ENCODE measurements around the gene PF4V1.

Gene PF4V1

DNA sequence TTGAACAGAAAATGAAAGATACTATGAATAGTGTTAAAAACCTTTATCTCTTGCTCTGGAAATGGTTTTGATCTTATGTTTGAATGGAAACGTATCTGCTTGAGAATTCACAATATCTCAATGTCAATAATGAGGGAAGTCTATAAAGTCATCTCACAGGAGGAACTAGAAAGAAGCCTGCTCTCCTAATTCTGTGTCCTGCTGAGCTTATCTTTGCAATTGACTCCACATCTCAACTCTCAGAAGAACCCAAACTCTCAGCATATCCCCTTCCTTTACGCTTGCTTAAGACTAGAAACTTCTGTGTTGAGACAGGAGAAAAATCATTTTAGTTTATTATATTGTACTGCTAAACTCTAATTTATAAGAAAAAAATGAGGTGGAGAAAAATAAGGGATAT lies 8.3 kb upstream of the PF4V1 start:
- FAIRE-seq (no peak), DNase-seq (ENCODE audit: low spot score) (no peak)

DNA sequence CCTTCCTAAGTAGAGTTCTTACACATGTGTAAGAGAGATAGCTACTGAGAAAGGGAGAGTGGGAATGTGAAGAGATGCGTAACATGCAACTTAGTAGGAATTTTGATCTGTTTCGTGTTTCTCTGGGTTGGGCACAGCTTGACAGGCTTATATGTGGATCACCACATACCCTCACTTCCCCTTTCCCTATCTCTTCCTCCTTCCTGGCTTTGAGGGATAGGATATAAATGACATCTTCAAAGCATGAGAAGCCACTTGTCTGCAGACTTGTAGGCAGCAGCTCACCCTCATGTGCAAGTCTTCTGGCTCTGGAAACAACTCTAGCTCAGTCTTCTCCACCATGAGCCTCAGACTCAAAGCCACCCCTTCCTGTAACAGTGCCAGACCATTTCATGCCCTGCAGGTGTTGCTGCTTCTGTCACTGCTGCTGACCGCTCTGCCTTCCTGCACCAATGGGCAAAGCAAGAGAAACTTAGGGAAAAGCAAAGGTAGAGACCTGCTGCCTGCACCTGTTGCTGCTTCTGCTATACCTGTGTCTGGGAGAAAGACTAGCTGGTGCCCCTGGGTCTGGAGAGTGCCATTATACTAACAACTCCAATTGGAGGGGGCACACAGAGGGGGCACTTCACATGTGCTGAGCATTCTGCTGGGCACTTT lies 5.4 kb upstream of the PF4V1 start:
- FAIRE-seq (no peak), DNase-seq (ENCODE audit: low spot score) (no peak)

DNA sequence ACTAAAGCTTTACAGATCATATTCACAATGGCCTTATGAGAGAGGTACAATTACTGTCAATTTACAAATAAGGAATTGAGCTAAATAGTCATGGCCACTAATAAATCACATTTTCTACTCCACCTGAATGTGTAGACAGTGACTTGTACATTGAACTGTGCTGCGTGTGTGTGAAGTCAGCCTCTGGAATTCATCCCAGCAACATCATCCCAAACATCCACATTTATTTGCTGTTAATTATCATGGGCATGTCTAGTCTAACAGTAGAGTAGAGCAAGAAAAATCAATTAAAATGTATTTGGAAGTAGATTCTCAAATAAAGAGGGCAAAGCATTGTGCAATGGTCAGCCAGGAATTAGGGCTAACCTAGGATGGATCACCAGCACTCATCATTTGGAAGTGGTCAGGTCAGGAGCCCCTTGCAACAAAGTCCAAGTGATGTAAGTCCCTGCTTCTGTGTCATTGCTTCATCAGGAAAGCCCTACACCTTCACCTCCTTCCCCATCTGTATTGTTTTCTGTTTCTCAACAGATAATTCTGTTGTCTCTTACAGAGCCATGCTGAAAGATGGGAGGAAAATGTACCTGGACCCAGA lies 4.8 kb upstream of the PF4V1 start:
- peak; percentile 9 for FAIRE-seq
- DNase-seq (ENCODE audit: low spot score) = no peak

DNA sequence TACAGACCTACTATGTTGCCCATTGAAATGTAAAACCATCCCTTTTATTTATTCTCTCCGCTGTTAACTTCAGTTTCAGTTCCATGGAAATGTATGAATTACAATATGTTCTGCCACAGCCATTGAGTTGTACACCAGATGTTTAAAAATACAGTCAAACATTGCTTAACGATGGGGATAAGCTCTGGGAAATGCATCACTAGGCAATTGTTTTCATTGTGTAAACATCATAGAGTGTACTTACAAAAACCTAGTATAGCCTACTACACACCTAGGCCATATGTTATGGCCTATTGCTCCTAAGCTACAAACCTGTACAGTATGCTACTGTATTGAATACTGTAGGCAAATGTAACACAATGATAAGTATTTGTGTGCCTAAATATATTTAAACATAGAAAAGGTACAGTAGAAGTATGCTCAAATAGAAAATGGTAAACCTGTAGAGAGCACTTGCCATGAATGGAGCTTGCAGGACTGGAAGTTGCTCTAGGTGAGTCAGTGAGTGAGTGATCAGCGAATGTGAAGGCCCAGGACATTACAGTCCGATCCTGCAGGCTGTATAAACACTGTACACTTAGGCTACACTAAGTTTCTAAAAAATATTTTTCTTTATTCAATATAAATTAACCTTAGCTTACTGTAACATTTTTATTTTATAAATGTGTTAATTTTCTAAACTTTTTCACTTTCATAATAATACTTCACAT lies 2.7 kb upstream of the PF4V1 start:
- no peak for DNase-seq (ENCODE audit: low spot score)
- FAIRE-seq = peak; percentile 42

DNA sequence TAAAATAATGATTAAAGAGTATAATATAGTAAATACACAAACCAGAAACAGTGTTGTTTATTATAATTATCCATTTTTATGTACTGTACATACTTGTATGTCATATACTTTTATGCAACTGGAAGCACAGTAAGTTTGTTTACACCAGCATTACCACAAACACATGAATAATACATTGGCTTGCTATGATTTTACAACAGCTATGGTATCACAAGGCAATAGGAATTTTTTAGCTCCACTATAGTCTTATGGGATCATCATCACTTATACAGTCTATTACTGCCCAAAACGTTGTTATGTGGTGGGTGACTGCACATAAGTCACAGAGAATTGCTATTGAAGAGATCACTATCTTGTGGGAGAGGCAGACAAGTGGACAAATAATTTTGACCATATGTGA lies 1.8 kb upstream of the PF4V1 start:
- DNase-seq (ENCODE audit: low spot score) = no peak
- FAIRE-seq = no peak

DNA sequence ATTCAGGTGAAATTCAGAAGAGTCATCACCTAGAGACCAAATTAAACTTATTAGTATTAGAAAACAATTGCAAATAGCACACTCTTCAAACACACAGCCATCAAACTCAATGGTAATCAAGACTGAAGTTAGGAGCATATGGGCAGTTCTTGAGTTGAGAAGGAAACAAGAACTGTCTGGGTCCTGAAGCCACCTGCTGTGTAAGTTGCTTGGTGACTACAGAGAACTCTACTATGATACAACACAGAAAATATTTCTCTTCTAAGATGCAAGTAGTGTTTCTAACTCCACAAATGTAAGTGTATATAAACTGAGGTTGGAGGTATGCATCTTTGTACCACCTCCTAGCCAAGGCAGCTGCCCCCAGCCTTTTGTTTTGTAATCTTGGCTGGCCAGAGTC lies 325 bp upstream of the PF4V1 start:
- DNase-seq (ENCODE audit: low spot score) = no peak
- no peak for FAIRE-seq

DNA sequence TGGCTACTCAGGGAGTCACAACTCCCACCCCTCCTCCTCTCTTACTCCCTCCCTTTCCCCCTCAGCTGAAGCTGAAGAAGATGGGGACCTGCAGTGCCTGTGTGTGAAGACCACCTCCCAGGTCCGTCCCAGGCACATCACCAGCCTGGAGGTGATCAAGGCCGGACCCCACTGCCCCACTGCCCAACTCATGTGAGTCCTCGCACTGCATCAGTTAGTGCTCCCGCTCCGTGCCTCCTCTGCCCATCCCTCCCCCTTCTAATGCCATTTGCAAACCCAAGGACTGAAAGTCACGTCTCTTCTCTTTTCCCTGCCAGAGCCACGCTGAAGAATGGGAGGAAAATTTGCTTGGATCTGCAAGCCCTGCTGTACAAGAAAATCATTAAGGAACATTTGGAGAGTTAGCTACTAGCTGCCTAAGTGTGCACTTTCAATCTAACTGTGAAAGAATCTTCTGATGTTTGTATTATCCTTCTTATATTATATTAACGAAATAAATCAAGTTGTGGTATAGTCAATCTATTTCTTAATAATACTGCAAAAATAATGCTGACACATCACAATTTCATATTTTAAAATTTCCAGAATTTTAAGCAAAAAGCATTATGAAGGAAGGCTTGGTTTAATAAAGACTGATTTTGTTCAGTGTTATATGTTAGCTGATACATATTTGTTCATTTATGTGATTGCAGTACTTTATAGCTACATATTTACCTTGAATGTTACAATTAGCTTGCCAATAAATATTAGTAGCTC lies 800 bp downstream of the PF4V1 start:
- DNase-seq (ENCODE audit: low spot score) (no peak), FAIRE-seq (no peak)

DNA sequence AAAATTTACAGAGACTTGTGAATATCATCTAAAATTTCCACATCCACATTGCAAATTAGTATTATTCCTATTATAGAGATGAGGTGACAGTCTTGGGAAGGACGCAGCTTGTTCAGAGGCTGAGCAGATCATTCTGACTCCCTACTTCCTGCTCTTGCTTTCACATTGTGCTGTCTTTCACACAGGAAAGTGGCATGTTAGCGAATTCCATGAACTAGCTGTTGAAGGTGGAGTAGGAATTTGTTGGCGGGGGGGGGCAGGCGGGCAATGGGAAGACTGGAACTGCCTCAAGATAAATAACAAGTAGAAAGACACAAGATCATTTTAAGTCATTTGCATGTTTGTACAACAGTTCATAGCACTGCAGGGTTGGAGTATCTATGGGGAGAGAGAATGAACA lies 2.3 kb downstream of the PF4V1 start:
- FAIRE-seq (no peak), DNase-seq (ENCODE audit: low spot score) (no peak)

DNA sequence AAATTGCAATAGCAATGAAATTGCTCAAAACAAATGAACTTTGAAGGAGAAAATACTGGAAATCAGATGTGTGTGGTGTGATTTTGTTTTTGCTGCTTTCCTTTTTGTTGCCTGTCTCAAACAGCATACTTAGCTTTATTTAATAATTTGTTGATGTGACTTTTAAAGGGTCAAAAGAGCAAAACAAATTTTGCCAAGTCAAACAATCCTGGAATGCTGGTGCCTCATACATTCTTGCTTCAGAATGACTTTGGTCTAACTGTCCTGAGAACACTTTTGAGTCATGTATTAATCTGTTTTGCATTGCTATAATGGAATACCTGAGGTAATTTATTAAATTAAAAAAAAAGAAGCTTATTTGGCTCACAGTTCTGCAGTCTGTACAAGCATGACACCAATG lies 3.4 kb downstream of the PF4V1 start:
- FAIRE-seq (no peak), DNase-seq (ENCODE audit: low spot score) (no peak)

DNA sequence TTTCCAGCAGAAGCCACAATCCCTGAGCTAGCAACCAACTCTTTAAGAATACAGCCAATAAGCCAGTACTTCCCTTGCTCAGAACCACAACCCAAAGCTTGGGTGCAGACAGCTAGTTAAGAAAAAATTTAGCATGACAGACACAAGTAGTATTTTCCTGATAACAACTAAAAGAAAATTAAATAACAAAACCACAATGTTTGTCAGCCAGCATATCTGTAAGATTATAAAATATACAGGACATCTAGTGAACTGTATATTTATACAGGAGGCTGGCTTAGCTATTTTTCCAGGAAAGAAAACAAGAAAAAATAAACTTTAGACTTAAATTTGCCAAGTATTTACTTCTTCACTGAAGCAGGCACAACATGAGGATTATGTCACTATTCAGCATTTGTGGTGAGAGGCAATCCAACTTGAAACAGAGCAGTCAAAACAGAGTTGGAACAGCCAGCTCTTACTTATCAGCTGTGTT lies 6.6 kb downstream of the PF4V1 start:
- FAIRE-seq (no peak), DNase-seq (ENCODE audit: low spot score) (no peak)

DNA sequence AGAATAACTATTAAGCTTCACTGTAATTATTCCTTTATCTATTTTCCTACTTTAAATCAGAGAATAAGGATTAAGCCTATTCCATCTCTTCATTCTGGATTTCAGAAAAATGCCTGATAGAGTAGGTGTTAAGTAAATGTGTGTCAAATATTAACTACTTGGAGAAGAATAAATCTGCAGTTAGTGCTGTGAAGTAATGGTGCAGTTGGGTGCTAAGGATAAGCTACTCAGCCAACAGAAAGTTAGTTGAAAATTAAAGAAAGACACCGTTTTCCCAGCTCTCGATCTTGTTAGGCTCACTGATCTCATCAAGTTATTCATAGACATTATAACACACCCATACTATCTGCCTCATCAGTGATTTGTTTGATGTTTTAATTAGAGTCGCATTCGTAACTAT lies 7.1 kb downstream of the PF4V1 start:
- no peak for FAIRE-seq
- no peak for DNase-seq (ENCODE audit: low spot score)

DNA sequence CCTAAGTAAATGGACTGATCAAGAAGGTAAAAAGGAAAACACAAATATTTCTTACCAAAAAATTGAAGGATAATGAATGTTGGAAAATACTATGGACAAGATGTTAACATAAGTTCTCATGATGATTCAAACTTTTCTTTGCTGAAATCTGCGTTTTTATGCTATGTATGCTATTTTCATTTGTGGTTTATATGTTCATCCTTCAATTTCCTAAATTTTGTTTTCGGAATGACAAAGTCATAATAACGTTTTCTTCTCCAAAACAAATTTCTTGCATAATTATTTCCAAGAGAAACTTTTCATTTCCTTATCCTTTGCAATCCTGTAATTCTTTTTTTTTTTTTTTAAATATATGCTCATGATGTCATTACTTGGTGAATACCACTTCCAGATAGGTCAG lies 7.8 kb downstream of the PF4V1 start:
- FAIRE-seq (no peak), DNase-seq (ENCODE audit: low spot score) (no peak)

DNA sequence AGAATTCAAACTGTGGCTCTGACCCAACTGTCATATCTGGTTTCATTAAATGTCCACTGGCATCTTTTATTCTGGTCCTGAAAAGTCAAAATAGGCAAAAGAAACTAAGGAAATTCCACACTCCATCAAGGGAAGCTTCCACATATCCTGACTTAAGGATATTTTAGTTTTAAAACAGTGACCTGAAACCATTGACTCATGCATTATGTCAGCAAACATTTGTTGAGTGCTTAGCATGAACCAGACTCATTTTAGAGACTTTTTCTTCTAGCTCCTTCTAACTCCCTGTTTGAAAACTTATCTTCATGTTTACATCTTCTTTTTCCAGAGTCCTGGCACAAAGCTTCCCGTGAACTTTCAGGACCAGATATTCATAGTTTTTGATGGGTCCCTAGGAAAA lies 9.2 kb downstream of the PF4V1 start:
- FAIRE-seq = no peak
- DNase-seq (ENCODE audit: low spot score) = no peak

DNA sequence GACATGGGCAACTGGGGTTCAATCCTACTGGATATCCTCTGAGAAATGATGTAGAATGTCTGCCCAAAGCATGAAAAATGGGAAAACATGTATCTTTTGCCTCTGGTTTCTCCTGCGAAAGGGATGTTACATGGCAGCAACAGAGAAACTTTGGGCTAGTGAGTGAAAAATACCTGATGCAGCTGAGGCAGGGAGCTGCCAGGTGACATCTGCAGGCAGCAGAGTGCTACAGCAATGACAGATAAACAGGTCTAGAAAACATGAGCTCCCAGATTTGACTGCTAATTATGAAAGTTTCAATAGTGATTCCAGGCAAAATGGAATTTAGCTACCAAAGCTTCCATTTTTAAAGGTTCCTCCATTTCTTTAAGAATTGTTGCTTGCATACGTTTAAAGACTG lies 11.3 kb downstream of the PF4V1 start:
- peak; percentile 39 for DNase-seq (ENCODE audit: low spot score)
- no peak for FAIRE-seq

DNA sequence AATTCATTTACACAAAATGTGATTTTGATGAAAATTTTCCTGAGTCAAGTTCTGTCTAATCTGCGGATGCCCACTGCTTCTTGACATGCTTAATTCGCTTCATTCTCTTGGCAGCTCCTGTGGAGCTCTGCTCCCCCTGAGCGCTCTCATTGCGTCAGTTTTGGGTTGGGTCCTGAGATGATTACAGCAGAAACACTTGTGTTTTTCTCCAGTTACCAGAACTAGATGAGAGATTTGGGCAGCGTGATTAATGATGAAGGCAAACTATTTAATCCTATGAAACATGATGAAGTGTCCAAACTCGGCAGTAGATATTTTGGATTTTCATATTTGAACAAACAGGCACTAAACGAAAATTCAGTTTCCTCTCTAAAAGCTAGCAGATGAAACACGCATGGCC lies 11.9 kb downstream of the PF4V1 start:
- DNase-seq (ENCODE audit: low spot score) (no peak), FAIRE-seq (no peak)

DNA sequence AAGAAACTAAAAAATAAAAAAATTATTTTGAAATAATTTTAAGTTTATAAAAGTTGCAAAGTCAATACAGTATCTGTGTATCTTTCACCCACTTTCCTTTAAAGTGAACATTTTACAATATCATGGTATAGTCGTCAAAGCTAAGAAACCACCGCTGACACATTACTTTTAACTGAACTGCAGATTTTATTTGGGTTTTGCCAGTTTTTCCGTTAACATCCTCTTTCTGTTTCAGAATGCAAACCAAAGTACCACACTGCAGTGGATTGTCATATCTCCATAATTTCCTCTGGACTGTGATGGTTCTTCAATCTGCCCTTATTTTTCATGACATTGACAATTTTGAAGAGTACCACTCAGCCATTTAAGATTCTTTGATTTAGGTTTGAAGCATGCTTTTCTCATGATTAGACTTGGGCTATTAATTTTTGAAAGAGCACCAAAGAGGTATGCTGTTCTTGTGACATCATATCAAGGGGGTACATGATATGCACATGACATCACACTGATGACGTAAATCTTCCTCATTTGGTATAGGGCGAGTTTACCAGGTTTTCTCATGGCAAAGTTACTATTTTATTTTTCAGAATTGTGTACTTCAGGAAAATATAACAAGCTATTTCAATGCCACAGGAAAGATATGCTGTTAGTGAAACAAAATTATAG lies 12.5 kb downstream of the PF4V1 start:
- no peak for FAIRE-seq
- DNase-seq (ENCODE audit: low spot score) = no peak

DNA sequence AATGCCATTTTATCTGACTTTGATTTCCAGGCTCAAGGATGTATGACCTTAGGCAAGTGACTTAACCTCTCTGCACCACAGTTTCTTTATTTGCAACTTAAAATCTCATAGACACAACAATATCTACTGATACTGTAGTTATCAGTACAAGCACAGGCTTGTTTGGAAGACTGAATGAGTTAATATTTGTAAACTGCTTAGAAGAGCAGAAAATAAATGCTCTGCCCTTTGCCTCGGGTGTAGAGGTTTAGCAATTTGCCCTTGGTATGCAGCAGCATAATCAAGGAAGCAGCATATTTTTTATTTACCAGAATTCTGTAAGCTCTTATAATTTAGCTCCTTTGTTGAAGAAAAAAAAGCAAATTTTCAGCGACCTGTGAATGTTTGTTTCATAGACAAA lies 13.2 kb downstream of the PF4V1 start:
- no peak for FAIRE-seq
- no peak for DNase-seq (ENCODE audit: low spot score)

DNA sequence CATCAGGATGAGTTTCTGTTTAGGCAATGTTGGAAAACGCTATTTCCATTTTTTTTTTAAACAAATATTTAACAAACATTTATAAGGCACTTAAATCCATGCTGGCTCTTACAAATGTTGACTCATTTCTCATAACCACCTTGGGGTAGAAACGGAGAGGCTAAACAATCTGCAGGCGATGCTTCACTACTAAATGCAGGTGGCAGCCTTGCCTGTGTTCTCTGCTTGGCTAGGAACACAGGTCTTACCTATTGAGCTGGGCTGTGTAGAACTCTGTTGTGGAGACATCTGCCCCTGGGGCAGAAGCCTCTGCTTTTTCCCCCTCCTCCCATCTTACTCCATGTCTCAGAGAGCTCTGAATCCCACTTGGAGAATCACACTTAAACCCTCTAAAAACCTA lies 14.7 kb downstream of the PF4V1 start:
- DNase-seq (ENCODE audit: low spot score) (no peak), FAIRE-seq (no peak)

DNA sequence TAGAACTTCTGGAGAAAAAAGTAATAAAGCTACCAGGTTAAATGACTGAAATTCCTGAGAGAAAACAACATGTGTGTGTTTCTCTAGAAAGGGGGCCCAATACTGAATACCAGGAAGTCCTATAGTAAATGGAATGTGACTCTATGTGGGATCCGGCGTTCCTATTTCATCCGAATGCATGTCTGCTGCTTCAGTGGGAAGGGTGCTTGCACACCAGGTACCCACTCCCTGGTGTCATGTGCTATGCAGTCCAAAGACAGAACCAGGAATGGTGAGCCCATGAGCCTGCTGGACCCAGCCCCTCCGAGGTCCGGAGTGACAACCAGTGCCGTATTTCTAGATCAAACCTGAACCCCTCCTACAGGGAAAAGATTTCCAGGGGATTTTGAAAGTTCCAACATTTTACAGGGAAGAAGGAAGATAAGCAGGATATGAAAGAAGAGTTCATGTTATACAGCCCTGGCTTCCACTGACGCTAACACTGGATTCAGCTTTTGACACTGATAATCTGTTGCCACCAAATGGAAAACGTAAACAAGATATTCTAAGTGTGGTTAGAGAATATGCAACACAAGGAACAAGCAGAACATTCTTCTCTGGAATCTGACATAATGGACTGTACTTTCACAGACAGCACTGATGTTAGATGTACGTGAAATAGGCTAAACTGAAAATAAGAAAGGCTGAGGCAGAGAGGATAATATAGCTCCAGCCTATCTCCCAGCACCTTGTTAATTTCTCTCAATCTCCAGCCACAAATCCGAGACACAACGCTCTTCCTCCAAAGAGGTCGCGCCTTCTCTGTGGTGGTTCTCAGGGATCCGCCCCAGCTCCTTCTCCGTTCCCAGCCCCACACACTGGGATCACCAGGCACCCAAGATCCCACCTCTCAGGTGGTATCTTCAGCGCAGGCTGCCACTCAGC lies 15.4 kb downstream of the PF4V1 start:
- FAIRE-seq (no peak), DNase-seq (ENCODE audit: low spot score) (no peak)
